SU-DHL-6 (cell line): ENCODE results near the gene TMEM37.

ENCODE experiments used
- H2AFZ ChIP-seq: fragments of 200-600 bp; sonication (generic); 2 replicates; pipeline ENCODE4 v1.6.1; 2014; ENCODE audit warnings: low read depth, mild to moderate bottlenecking, moderate library complexity, mixed read lengths, antibody characterized with exemption, low read length; ENCODE audit not compliant: severe bottlenecking
- H3F3A ChIP-seq: fragments of 200-600 bp; shearing (Covaris generic); 2 replicates; pipeline ENCODE4 v1.6.0; 2016; ENCODE audit warnings: antibody characterized with exemption, mild to moderate bottlenecking; ENCODE audit not compliant: insufficient read depth
- H3K27ac ChIP-seq: fragments of 200-600 bp; sonication (generic); 2 replicates; pipeline ENCODE4 v1.5.1; 2016; ENCODE audit warnings: low read depth, mild to moderate bottlenecking, low read length, moderate library complexity, mixed read lengths
- H3K27me3 ChIP-seq: fragments of 200-600 bp; sonication (generic), shearing (Covaris generic); 2 replicates; pipeline ENCODE4 v1.6.0; 2014; ENCODE audit warnings: mild to moderate bottlenecking, low read length
- H3K36me3 ChIP-seq: fragments of 200-600 bp; sonication (generic); 2 replicates; pipeline ENCODE4 v1.6.1; 2014; ENCODE audit warnings: mild to moderate bottlenecking, low read length, mixed read lengths
- H3K4me2 ChIP-seq: fragments of 300-600, 200-600 bp; shearing (Covaris generic), sonication (generic); 2 replicates; pipeline ENCODE4 v1.6.0; 2014; ENCODE audit warnings: low read length, low read depth, mild to moderate bottlenecking; ENCODE audit not compliant: poor library complexity, severe bottlenecking
- H3K4me3 ChIP-seq: fragments of 200-600 bp; sonication (generic); 2 replicates; pipeline ENCODE4 v1.5.1; 2014; ENCODE audit warnings: antibody characterized with exemption, low read length, mild to moderate bottlenecking, mixed read lengths; ENCODE audit not compliant: insufficient read depth, poor library complexity, severe bottlenecking
- H3K79me2 ChIP-seq: fragments of 200-600 bp; sonication (generic); 2 replicates; pipeline ENCODE4 v1.6.1; 2014; ENCODE audit warnings: mild to moderate bottlenecking, low read length, moderate library complexity; ENCODE audit not compliant: insufficient read depth
- H3K9ac ChIP-seq: fragments of 200-600 bp; sonication (generic); 2 replicates; pipeline ENCODE4 v1.7.0; 2014; ENCODE audit warnings: mild to moderate bottlenecking, low read length
- H3K9me2 ChIP-seq: fragments of 200-600 bp; sonication (generic); replicated peaks from 2 replicates; pipeline ENCODE4 v1.6.1; 2014; ENCODE audit warnings: low read length; ENCODE audit not compliant: insufficient read depth
- H3K9me3 ChIP-seq: fragments of 200-600 bp; sonication (generic); 2 replicates; pipeline ENCODE4 v1.6.1; 2014; ENCODE audit warnings: low read length, mixed read lengths; ENCODE audit not compliant: insufficient read depth
- H4K20me1 ChIP-seq: fragments of 200-600 bp; sonication (generic); 2 replicates; pipeline ENCODE4 v1.6.1; 2014; ENCODE audit warnings: low read depth, mild to moderate bottlenecking, antibody characterized with exemption, low read length, moderate library complexity, mixed read lengths
- CTCF ChIP-seq: fragments of 200-600 bp; sonication (generic); IDR thresholded peaks from one replicate; pipeline ENCODE4 v1.5.1; 2017; ENCODE audit warnings: antibody characterized with exemption, mild to moderate bottlenecking, low read length, moderate library complexity; ENCODE audit not compliant: insufficient read depth, poor library complexity, severe bottlenecking
- EZH2phosphoT487 ChIP-seq: fragments of 200-600 bp; sonication (generic), shearing (Covaris generic); conservative IDR thresholded peaks from 2 replicates; pipeline ENCODE4 v1.6.1; 2018; ENCODE audit warnings: mild to moderate bottlenecking, antibody characterized with exemption, low read length, moderate library complexity, mixed read lengths

Gene TMEM37

GRCh38 chr2:119421741-119422140 is 9.9 kb upstream of the TMEM37 start:
- no peaks in the 10 kb centered on the region for H3K79me2 ChIP-seq
- TF ChIP-seq CTCF (no peak), EZH2phosphoT487 (no peak)
- H3K36me3 ChIP-seq = no peaks in the 10 kb centered on the region
- no peak overlapping the region for H3K9ac ChIP-seq
- H2AFZ ChIP-seq = no peak overlapping the region
- H3K27me3 ChIP-seq = no peaks in the 10 kb centered on the region
- H3F3A ChIP-seq = no peaks in the 10 kb centered on the region
- H3K9me3 ChIP-seq = peaks cover 12% of the 10 kb centered on the region; the same call in 1 of the 2 replicates
- no peak overlapping the region for H3K4me2 ChIP-seq
- H3K27ac ChIP-seq = no peak overlapping the region
- no peaks in the 10 kb centered on the region for H4K20me1 ChIP-seq
- H3K9me2 ChIP-seq = no peaks in the 10 kb centered on the region
- H3K4me3 ChIP-seq = no peak overlapping the region

GRCh38 chr2:119422360-119423107 is 9.1 kb upstream of the TMEM37 start:
- no peaks in the 10 kb centered on the region for H3K27me3 ChIP-seq
- no peak overlapping the region for H3K9ac ChIP-seq
- H3K9me2 ChIP-seq = no peaks in the 10 kb centered on the region
- H3F3A ChIP-seq = no peaks in the 10 kb centered on the region
- no peaks in the 10 kb centered on the region for H3K36me3 ChIP-seq
- TF ChIP-seq EZH2phosphoT487 (no peak), CTCF (no peak)
- no peak overlapping the region for H3K27ac ChIP-seq
- H3K9me3 ChIP-seq = peaks cover 12% of the 10 kb centered on the region; the same call in 1 of the 2 replicates
- H4K20me1 ChIP-seq = no peaks in the 10 kb centered on the region
- H3K4me2 ChIP-seq = no peak overlapping the region
- H3K79me2 ChIP-seq = no peaks in the 10 kb centered on the region
- H2AFZ ChIP-seq = no peak overlapping the region
- H3K4me3 ChIP-seq = no peak overlapping the region

- no peaks in the 10 kb centered on the region for H3K27me3 ChIP-seq
- peaks cover 12% of the 10 kb centered on the region; the same call in 1 of the 2 replicates for H3K9me3 ChIP-seq
- no peaks in the 10 kb centered on the region for H3K36me3 ChIP-seq
- no peaks in the 10 kb centered on the region for H3F3A ChIP-seq
- H3K9me2 ChIP-seq = no peaks in the 10 kb centered on the region
- no peaks in the 10 kb centered on the region for H4K20me1 ChIP-seq
- H3K4me2 ChIP-seq = no peak overlapping the region
- no peak overlapping the region for H3K9ac ChIP-seq
- no peak overlapping the region for H3K27ac ChIP-seq
- TF ChIP-seq EZH2phosphoT487 (no peak), CTCF (no peak)
- H2AFZ ChIP-seq = no peak overlapping the region
- H3K4me3 ChIP-seq = no peak overlapping the region
- no peaks in the 10 kb centered on the region for H3K79me2 ChIP-seq
These were observed 8.6 kb upstream of the TMEM37 start for GRCh38 chr2:119423108-119423444.
